ENCODE measurements around the gene FBXO33.

DNA sequence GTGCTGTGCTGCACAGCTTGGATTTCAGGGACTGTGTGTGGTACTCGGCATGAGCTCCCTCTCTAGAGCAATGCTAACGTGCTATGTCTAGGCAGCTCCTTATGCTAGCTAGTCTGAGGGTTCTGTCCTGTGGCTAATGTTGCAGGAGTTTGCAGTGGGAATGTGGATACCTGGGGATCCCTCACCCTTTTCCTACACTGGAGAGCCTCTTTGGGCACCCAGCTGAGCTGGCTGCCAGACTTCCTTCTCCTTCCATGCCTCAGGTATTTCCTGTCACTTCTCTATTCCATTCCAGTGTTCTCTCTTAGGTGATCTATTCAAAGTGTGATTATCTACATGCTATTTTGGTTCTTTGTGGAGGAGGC, 64.9 kb downstream of the FBXO33 start:
- TF ChIP-seq EZH2phosphoT487 (IDR thresholded peaks at IDR 0.05; ENCODE audit: insufficient read depth, low read depth) (no peak), EZH2 (IDR thresholded peaks at IDR 0.05; ENCODE audit: insufficient read depth, poor library complexity, severe bottlenecking) (no peak)

All from GM23248 (cell line).